ENCODE data around the gene HMGXB4. TPM values are rescaled to one million over a fixed set of nuclear protein-coding genes. Genes with fewer than 3 reads are reported as not detected.

The HMGXB4 gene
- total and polyA plus RNA-seq, 2 of the 13 experiments (the other 11 are each of a cell fraction or from before 2014, with no cell fraction given): 13.9 to 16.3 TPM

GRCh38 chr22:35341090-35341874 is 84.0 kb downstream of the HMGXB4 start:
- ChIA-PET CTCF (ENCODE audit: low intra/inter-chr PET ratio, low total read pairs) (no interaction called here), POLR2A (interaction anchor here (1.7 kb wide), 1 partner anchor 10 kb away, joined by 4 read pairs; no protein-coding TSS in a partner anchor)
- no peaks in the 10 kb centered on the region for H4K20me1 ChIP-seq (ENCODE audit: insufficient read depth, low read length)
- no peaks in the 10 kb centered on the region for H3K9me3 ChIP-seq (ENCODE audit: low read length)
- no peak for TF ChIP-seq KLF12 (CRISPR knock-in tag; IDR thresholded peaks at IDR 0.05; ENCODE audit: borderline replicate concordance)
- peak; percentile 93 for TF ChIP-seq ZNF768 (CRISPR knock-in tag; IDR thresholded peaks at IDR 0.05)
- peak; percentile 63; the same call in 1 of the 2 replicates for TF ChIP-seq ZNF629 (CRISPR knock-in tag; conservative IDR thresholded peaks at IDR 0.05)
- H3K9ac ChIP-seq (ENCODE audit: insufficient read depth, low read depth, low read length): no peak overlapping the region
- no peak for ATAC-seq
- no TSS peak for BruUV-seq (replicated peaks)
- no peak for FAIRE-seq
- H3K27me3 ChIP-seq (ENCODE audit: control insufficient read depth in 1 of 2, insufficient read depth in 2 of 2, low read length in 2 of 2): no peaks in the 10 kb centered on the region
- no peak overlapping the region for H2AFZ ChIP-seq (ENCODE audit: low read length)
- WGBS (ENCODE audit: low lambda C conversion rate): 92% methylated on average over 14 of the region's 19 CpGs
- intact Hi-C loops (cut with micrococcal nuclease; ENCODE audit: unreplicated experiment): no loop called here
- peaks cover 38 to 60% of the 10 kb centered on the region in 2 experiments for H3K36me3 ChIP-seq (replicated peaks in 1 of 2; ENCODE audit: control insufficient read depth in 1 of 2, insufficient read depth in 2 of 2, low read length in 2 of 2)
- in situ Hi-C loops (cut with HindIII; ENCODE audit: extremely low pct_ligation_motif_present, low pct_unique_long_range_greater_than_20kb): no loop called here
- H3K27ac ChIP-seq (ENCODE audit: extremely low read length, insufficient read depth, low read length): no peak overlapping the region
- no peaks in the 10 kb centered on the region for H3K79me2 ChIP-seq (ENCODE audit: insufficient read depth, low read length)
- DNase-seq (ENCODE audit: low spot score): no peak
- no peaks in the 10 kb centered on the region for H3K4me1 ChIP-seq (ENCODE audit: insufficient read depth, low read length)
- H3K4me2 ChIP-seq (ENCODE audit: low read depth, low read length): no peak overlapping the region
- H3K4me3 ChIP-seq (replicated peaks in 1 of 3; ENCODE audit: insufficient read depth in 1 of 3, low read depth in 2 of 3, low read length in 3 of 3): no peak overlapping the region

GRCh38 chr22:35342390-35342789 is 85.1 kb downstream of the HMGXB4 start:
- BruUV-seq (replicated peaks): no TSS peak
- Histone ChIP-seq H3K27ac (ENCODE audit: extremely low read length, insufficient read depth, low read length) (no peak overlapping the region), H3K4me3 (replicated peaks in 1 of 3; ENCODE audit: insufficient read depth in 1 of 3, low read depth in 2 of 3, low read length in 3 of 3) (no peak overlapping the region), H3K4me2 (ENCODE audit: low read depth, low read length) (no peak overlapping the region), H2AFZ (ENCODE audit: low read length) (no peak overlapping the region), H3K27me3 (ENCODE audit: control insufficient read depth in 1 of 2, insufficient read depth in 2 of 2, low read length in 2 of 2) (no peaks in the 10 kb centered on the region), H3K79me2 (ENCODE audit: insufficient read depth, low read length) (no peaks in the 10 kb centered on the region), H4K20me1 (ENCODE audit: insufficient read depth, low read length) (no peaks in the 10 kb centered on the region), H3K9ac (ENCODE audit: insufficient read depth, low read depth, low read length) (no peak overlapping the region), H3K9me3 (ENCODE audit: low read length) (no peaks in the 10 kb centered on the region), H3K36me3 (replicated peaks in 1 of 2; ENCODE audit: control insufficient read depth in 1 of 2, insufficient read depth in 2 of 2, low read length in 2 of 2) (peaks cover 33 to 52% of the 10 kb centered on the region in 2 experiments), H3K4me1 (ENCODE audit: insufficient read depth, low read length) (no peaks in the 10 kb centered on the region)
- FAIRE-seq: no peak
- no peak for TF ChIP-seq ZKSCAN1 (IDR thresholded peaks at IDR 0.05; ENCODE audit: low read length)
- TF ChIP-seq, protein P1, sequence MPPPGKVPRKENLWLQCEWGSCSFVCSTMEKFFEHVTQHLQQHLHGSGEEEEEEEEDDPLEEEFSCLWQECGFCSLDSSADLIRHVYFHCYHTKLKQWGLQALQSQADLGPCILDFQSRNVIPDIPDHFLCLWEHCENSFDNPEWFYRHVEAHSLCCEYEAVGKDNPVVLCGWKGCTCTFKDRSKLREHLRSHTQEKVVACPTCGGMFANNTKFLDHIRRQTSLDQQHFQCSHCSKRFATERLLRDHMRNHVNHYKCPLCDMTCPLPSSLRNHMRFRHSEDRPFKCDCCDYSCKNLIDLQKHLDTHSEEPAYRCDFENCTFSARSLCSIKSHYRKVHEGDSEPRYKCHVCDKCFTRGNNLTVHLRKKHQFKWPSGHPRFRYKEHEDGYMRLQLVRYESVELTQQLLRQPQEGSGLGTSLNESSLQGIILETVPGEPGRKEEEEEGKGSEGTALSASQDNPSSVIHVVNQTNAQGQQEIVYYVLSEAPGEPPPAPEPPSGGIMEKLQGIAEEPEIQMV (CRISPR knock-in tag; IDR thresholded peaks at IDR 0.05; ENCODE audit: low read depth): no peak
- TF ChIP-seq ZNF224 (CRISPR knock-in tag; IDR thresholded peaks at IDR 0.05): no peak
- no peak for TF ChIP-seq SNAPC4 (CRISPR knock-in tag; IDR thresholded peaks at IDR 0.05)
- TF ChIP-seq DNMT1 (CRISPR knock-in tag; IDR thresholded peaks at IDR 0.05): no peak
- no peak for TF ChIP-seq SRSF9 (IDR thresholded peaks at IDR 0.05; ENCODE audit: borderline replicate concordance, insufficient read depth, low read depth, low read length, poor library complexity, severe bottlenecking)
- TF ChIP-seq ETV6 (CRISPR knock-in tag; conservative IDR thresholded peaks at IDR 0.05): no peak
- in situ Hi-C loops (cut with HindIII; ENCODE audit: extremely low pct_ligation_motif_present, low pct_unique_long_range_greater_than_20kb): no loop called here
- ATAC-seq: no peak
- WGBS (ENCODE audit: low lambda C conversion rate): 100% methylated on average over 2 of the region's 4 CpGs
- POLR2A ChIA-PET: interaction anchor here (1.7 kb wide), 1 partner anchor 9 kb away, joined by 4 read pairs; no protein-coding TSS in a partner anchor
- CTCF ChIA-PET (ENCODE audit: low intra/inter-chr PET ratio, low total read pairs): no interaction called here
- intact Hi-C loops (cut with micrococcal nuclease; ENCODE audit: unreplicated experiment): no loop called here
- no peak for DNase-seq (ENCODE audit: low spot score)

All from HepG2 (cell line).